Cerebellar cortex (tissue), 1 donor: ENCODE data around the gene BMP15.
A peak's percentile ranks its signal among the peaks of the same experiment; 100 is the strongest.

Experiments
- DNase-seq: peaks from one replicate; pipeline ENCODE4 v3.0.0-alpha.2; 2015; ENCODE audit warnings: low spot score

The BMP15 gene

GRCh38 chrX:50910685-50911176 lies at the start of gene BMP15:
TSS of gene BMP15 (plus strand) at chrX:50910735. CDS start at chrX:50910784, 49 bp downstream.
- DNase-seq = no peak

DNA sequence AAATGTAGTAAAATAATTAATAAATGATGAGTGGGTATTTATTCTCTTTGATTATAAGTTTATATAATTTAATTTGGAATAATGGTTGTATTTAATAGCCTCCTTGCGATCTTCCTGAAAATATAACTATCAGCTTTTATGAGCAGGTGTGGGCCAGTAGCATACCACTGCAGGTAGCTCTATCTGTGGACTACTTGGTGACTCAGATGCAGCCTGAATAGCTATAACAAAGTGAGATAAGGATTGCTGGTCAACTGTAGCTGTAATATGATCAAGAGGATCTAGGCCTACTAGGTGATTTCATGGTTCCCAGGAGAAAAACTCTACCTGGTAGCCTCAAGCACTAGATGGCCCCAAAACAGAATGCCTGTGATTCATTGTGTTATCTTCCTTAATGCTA lies 47.1 kb upstream of the BMP15 start:
- DNase-seq = no peak

DNA sequence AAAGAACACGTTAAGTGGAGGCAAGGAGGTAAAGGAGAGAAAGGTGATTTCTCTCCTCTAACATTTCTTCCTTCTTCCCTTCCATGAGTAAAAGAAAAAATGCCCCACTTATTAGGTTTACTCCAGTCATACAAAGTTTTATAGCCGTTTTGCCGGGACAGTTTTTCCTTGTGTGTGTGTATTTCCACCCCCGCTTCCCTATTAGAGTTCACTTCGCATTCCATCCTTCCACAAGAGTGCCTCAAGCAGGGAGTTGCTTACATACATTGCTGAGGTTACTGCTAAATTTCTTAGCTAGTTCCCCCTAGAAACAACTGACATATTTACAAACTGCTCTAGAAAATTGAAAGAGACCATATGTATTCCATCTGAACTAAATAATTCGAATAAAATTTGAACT lies 45.2 kb upstream of the BMP15 start:
- DNase-seq = no peak

DNA sequence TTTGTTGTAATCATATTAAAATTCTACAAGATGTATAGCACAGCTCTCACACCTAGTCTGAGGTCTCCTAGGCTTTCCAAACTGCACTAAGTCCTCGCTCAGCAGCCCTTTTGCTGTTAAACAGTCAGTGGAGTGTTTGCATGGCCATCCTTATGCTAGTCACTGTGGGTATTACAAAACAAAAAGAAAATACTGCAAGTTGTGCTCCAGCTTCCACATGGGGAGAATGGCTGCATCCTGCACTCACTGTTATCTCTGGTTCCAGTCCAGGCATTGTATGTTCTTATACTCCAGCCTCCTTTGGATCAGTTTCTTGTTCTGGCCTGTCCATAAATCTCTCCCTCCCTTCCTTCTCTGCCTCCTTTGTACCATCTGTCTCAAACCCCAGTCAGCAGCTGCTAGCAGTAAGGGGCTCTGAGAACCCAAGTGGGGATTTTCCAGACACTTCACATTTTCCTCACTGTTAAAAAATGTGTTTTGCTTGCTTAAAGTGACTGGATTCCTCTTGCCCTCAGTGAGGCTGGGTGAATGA lies 38.5 kb upstream of the BMP15 start:
- DNase-seq = no peak

DNA sequence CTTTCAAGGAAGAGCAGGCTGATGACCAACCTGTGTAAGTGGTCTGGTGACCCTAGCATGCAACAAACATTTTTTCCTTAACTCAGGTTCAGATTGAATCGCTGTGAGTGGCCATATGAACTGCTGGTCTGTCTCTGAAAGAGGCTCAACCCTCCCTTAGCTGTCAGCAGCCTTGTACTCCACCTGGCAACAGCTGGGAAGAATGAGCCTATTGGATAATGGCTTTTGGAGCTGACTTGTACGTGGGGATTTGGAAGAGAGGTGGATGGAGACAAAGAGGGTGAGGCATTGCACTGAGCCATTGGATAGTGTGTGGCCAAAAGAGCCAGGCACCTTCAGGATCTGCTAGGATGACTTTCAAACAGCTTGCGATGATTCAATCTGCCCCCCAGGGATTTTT lies 35.7 kb upstream of the BMP15 start:
- DNase-seq = no peak

GRCh38 chrX:50876551-50876950 lies 34.0 kb upstream of the BMP15 start:
- no peak for DNase-seq

GRCh38 chrX:50877310-50877709 lies 33.2 kb upstream of the BMP15 start:
- DNase-seq = no peak

DNA sequence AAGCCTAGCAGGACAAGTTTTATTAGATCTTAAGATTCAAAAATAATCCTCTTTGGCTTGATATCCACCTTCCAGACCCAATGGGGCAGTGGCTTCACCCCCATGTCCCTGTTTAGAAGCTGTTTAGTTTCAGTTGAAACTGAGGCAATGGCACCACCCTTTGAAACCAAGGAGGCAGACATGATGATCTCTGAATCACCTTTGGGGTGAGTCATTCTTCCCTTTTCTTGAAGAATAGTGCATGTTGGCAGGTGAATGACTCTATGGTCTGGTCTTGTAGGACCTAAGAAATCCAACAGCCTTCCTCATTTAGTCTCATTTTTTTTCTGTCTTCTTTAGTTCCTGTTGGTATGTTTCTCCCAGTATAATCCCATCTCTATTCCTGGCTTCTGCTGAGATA lies 29.5 kb upstream of the BMP15 start:
- DNase-seq = no peak

GRCh38 chrX:50888884-50889283 lies 21.7 kb upstream of the BMP15 start:
- no peak for DNase-seq

DNA sequence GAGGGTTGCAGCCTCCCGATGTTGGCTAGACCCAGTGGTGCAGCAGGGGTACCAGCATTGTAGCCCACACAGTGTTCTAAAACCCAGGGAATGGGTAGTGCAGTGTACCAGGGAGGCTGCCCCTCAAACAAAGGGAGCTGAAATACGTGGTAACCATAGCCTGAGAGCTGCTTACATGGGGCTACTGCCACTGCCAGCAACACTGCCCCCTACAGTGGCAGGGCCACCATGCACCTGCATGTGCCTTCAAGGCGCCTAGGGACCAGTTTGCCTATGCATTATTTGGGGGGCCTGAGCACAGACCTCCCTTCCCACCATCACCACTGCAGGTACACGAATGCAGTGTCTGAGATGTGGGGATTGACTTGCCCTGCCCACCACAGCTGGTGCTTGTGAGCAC lies 21.0 kb upstream of the BMP15 start:
- DNase-seq = no peak

- no peak for DNase-seq
These were observed 17.5 kb upstream of the BMP15 start for GRCh38 chrX:50893047-50893446.

DNA sequence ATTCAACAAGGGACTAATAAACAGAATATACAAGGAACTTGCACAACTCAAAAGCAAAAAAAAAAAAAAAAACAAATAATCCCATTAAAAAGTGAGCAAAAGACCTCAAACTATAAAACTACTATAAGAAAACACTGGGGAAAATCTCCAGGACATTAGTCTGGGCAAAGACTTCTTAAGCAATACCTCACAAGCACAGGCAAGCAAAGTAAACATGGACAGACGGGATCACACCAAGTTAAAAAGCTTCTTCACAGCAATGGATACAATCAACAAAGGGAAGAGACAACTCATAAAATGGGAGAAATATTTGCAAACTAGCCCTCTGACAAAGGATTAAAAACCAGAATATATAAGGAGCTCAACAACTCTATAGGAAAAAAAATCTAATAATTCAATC lies 17.1 kb upstream of the BMP15 start:
- no peak for DNase-seq

DNA sequence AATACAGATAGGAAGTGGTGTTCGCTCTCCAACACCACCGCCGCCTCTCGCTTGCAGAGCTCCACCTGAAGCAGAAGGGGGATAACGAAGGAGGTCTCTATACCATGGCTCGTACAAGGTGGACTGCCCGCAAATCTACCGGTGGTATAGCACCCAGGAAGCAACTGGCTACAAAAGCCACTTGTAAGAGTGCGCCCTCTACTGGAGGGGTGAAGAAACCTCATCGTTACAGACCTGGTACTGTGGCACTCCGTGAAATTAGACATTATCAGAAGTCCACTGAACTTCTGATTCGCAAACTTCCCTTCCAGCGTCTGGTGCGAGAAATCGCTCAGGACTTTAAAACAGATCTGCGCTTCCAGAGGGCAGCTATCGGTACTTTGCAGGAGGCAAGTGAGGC lies 5.2 kb upstream of the BMP15 start:
- DNase-seq = no peak

GRCh38 chrX:50913520-50913919 lies 3.0 kb downstream of the BMP15 start:
- no peak for DNase-seq

GRCh38 chrX:50920132-50920531 lies 9.6 kb downstream of the BMP15 start:
- peak; percentile 1 for DNase-seq

GRCh38 chrX:50927127-50927526 lies 16.6 kb downstream of the BMP15 start:
- DNase-seq = no peak

DNA sequence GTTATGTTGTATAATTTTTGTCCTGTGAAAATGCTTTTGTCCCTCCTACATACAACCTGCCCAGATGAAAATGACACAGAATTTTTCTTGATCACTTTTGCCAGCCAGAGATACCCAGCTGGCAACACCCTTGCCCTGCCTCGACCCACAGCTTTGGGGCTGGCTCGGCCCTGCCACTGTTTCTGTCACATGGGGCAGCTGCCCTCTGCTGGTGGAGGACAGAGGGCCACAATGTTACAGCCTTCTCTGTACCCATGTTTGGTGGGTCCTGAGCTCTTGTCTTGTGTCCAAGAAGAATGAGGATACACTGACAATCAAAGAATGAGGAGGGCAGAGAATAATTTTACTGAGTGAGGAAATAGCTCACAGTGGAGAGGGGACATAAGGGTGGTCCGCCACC lies 31.1 kb downstream of the BMP15 start:
- DNase-seq = no peak

- DNase-seq = no peak
These were observed 31.9 kb downstream of the BMP15 start for GRCh38 chrX:50942471-50942870.

- no peak for DNase-seq
These were observed 41.9 kb downstream of the BMP15 start for GRCh38 chrX:50952406-50952805.

GRCh38 chrX:50953832-50954231 lies 43.3 kb downstream of the BMP15 start:
- no peak for DNase-seq

GRCh38 chrX:50962156-50962555 lies 51.6 kb downstream of the BMP15 start:
- DNase-seq = no peak

- no peak for DNase-seq
These were observed 53.3 kb downstream of the BMP15 start for GRCh38 chrX:50963842-50964241.
